Body of pancreas (tissue), 4 donors: Measurements from ENCODE around the gene RPL37.

ENCODE experiments used
- CTCF ChIP-seq, 7 experiments: fragments of 450-650 bp in 4 of 7; fragments of 200-600 bp in 3 of 7; sonication (generic) in 3 of 7; IDR thresholded peaks; one replicate each; pipeline ENCODE4 v1.5.1; 2016 to 2019; ENCODE audit warnings: antibody characterized with exemption in 7 of 7
- POLR2A ChIP-seq, 3 donors: fragments of 450-650 bp; IDR thresholded peaks; one replicate each; pipeline ENCODE4 v1.6.1; 2016; ENCODE audit warnings: antibody characterized with exemption in 3 of 3, mild to moderate bottlenecking in 2 of 3

DNA sequence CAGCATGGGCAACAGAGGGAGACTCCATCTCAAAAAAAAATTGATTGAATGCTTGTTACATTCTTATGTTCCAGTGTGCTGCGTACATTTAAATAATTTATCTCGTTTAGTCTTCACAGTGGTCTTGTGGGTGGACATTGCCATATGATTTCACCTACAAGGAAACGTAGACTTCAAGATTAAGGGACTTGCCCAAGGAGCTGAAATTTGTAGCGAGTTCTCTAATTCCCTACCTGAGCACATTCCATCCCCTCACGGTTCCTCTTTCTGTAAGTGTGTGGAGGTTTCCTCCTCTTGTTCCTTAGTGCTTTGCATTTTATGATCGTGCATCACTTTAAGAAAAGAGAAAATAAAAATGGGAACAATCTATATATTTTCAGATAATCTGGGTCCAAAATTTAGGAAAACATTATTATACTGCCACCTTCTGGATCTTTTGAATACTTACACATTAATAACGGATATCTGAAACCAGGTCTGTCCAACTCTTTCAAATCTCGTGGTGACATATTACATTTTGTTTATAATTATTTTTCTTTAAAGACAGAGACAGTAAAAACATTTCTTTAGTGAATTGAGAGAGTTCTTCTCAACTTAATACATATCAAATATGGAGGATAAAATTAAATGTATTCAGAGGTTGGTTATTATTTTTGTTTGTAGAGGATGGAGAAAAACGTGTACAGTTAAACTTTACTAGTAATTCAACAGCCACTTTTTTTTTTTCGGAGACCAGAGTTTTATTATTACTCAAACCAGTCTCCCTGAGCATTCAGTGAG lies 44.3 kb upstream of the RPL37 start:
- TF ChIP-seq CTCF (IDR thresholded peaks at IDR 0.05) (peak; percentile 48 to 68 (median 59)), POLR2A (IDR thresholded peaks at IDR 0.05) (no peak)
